Hepatocyte (in vitro differentiated cells): ENCODE measurements around the gene ECHS1.

Experiments used
- EZH2 ChIP-seq: fragments of 200-600 bp; sonication (generic); IDR thresholded peaks from 2 replicates; pipeline ENCODE4 v1.6.1; 2016; ENCODE audit warnings: antibody characterized with exemption, mild to moderate bottlenecking, borderline replicate concordance
- TF ChIP-seq, protein P1 (sequence below): fragments of 200-600 bp; sonication (generic); IDR thresholded peaks from 2 replicates; pipeline ENCODE4 v1.5.1; 2016; ENCODE audit warnings: antibody characterized with exemption, mild to moderate bottlenecking; ENCODE audit not compliant: poor library complexity

DNA sequence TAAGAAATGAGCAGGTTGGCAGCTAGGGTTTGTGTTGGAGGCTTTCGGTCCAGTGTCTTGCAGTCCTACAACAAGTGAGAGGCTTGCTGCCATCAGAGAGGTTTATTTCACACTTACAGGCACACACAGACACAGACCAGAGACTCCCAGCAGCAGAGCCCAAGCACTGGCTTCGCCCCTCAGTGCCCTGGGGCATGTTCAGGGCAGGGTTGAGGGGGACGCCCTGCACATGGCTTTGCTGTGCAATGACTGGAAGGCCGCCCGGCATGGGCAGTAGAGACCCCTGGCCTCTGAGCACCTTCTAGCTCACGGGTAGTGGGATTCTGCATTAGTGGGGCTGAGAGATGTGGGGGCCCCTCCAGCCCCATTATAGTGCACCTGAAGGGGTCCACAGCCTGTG is 47.4 kb upstream of the ECHS1 start:
- TF ChIP-seq, protein P1, sequence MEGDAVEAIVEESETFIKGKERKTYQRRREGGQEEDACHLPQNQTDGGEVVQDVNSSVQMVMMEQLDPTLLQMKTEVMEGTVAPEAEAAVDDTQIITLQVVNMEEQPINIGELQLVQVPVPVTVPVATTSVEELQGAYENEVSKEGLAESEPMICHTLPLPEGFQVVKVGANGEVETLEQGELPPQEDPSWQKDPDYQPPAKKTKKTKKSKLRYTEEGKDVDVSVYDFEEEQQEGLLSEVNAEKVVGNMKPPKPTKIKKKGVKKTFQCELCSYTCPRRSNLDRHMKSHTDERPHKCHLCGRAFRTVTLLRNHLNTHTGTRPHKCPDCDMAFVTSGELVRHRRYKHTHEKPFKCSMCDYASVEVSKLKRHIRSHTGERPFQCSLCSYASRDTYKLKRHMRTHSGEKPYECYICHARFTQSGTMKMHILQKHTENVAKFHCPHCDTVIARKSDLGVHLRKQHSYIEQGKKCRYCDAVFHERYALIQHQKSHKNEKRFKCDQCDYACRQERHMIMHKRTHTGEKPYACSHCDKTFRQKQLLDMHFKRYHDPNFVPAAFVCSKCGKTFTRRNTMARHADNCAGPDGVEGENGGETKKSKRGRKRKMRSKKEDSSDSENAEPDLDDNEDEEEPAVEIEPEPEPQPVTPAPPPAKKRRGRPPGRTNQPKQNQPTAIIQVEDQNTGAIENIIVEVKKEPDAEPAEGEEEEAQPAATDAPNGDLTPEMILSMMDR: no peak
- no peak for TF ChIP-seq EZH2
